ENCODE measurements around the gene E2F4.

Gene E2F4

DNA sequence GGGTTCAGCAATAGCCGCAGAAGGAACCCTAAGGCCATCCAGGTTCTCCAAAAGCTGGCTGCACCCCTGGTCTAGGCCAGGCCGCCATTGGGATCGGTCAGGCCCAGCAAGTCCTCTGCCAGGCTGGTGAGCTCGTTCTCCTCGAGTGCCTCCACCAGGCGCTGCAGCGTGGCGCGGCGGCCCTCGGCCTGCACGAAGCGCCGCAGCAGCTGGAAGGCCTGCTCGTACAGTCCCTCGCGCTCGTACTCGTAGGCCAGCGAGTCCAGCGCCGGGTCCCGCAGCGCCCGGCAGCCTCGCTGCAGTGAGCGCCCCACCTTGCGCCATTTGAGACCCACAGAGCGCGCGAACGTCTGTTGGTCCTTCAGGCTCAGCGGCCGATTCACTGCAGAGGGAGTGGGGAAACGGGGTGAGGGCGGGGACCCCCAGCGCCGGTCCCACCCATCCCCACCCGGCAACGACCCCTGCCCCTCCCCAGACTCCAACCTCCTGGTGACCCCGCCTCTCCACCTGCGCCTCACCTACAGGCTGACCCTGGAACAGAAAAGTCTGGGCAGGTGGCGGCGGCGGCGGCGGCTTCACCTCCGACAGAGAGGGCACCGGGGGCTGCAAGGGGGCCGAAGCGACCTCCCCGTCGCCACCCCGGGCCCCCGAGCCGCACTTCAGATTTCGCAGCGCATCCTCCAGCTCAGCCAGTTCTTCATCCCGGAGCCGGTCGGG lies 37.2 kb upstream of the E2F4 start:
- H3K27me3 ChIP-seq (ENCODE audit: insufficient read depth, low read length, poor library complexity, severe bottlenecking), result no peaks in the 10 kb centered on the region
- H3K4me3 ChIP-seq (ENCODE audit: low read length, poor library complexity, severe bottlenecking), result no peak overlapping the region
- no peak for TF ChIP-seq EZH2phosphoT487 (IDR thresholded peaks at IDR 0.05; ENCODE audit: borderline replicate concordance)
- TF ChIP-seq, protein P1, sequence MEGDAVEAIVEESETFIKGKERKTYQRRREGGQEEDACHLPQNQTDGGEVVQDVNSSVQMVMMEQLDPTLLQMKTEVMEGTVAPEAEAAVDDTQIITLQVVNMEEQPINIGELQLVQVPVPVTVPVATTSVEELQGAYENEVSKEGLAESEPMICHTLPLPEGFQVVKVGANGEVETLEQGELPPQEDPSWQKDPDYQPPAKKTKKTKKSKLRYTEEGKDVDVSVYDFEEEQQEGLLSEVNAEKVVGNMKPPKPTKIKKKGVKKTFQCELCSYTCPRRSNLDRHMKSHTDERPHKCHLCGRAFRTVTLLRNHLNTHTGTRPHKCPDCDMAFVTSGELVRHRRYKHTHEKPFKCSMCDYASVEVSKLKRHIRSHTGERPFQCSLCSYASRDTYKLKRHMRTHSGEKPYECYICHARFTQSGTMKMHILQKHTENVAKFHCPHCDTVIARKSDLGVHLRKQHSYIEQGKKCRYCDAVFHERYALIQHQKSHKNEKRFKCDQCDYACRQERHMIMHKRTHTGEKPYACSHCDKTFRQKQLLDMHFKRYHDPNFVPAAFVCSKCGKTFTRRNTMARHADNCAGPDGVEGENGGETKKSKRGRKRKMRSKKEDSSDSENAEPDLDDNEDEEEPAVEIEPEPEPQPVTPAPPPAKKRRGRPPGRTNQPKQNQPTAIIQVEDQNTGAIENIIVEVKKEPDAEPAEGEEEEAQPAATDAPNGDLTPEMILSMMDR (conservative IDR thresholded peaks at IDR 0.05; ENCODE audit: low read length), result no peak
- H3K9me3 ChIP-seq (ENCODE audit: insufficient read depth, low read depth, low read length), result no peaks in the 10 kb centered on the region
- peaks cover 14% of the 10 kb centered on the region for H3K4me1 ChIP-seq (ENCODE audit: insufficient read depth, low read length, poor library complexity, severe bottlenecking)
- H2AFZ ChIP-seq (ENCODE audit: low read length), result no peak overlapping the region
- H3F3A ChIP-seq (ENCODE audit: low read depth), result no peaks in the 10 kb centered on the region
- H3K9ac ChIP-seq (ENCODE audit: low read depth, low read length, poor library complexity, severe bottlenecking), result no peak overlapping the region
- no peaks in the 10 kb centered on the region for H3K9me2 ChIP-seq (replicated peaks; ENCODE audit: low read depth, low read length)
- H3K4me2 ChIP-seq (ENCODE audit: low read depth, low read length, poor library complexity, severe bottlenecking), result peak overlapping the region; percentile 52
- H4K20me1 ChIP-seq (ENCODE audit: insufficient read depth, low read length, poor library complexity, severe bottlenecking), result peaks cover 6% of the 10 kb centered on the region
- no peaks in the 10 kb centered on the region for H3K36me3 ChIP-seq (ENCODE audit: insufficient read depth, low read length)
- H3K79me2 ChIP-seq (ENCODE audit: insufficient read depth, low read length), result peaks cover 5% of the 10 kb centered on the region; the same call in 1 of the 2 replicates

DNA sequence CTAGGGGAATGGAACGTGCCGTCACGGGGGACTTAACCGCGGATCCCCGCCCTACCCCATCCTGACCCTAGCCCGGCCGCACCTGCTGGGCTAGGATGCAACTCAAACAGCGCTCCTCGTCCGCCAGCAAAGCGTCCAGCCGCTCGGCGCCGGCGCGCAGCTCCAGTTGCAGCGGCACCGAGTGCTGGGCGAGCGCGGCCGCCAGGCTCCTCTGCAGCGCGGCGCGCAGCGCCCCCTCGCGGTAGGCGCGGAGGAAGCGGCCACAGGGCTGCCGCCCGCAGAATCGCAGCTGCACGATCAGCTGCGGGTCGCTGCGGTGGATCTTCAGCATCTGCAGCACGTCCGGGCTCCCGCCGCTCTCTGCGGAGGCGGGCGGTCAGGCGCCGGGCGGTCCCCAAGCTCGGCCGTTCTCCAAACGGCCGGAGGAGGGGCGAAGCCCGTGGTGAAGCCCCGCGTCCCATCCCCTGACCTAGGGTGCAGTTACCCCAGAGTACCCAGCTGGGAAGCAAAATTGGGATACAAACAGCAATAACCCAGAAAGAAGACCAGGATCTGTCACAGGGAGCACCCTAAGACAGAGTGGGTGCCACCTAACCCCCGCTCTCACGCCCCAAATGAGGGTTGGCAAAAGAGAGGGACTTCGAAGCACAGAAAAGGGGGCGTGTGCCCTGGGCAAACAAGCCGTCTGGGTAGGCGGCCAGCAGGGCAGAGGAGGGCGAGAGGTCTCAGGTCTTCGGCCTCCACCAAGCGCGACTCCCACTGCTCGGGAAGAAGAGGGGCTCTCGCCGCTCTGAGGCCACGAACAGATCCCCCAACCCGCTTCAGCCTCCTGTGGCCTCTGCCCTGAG lies 36.4 kb upstream of the E2F4 start:
- Histone ChIP-seq H3K79me2 (ENCODE audit: insufficient read depth, low read length) (peaks cover 5% of the 10 kb centered on the region; the same call in 1 of the 2 replicates), H3K36me3 (ENCODE audit: insufficient read depth, low read length) (no peaks in the 10 kb centered on the region), H3K9ac (ENCODE audit: low read depth, low read length, poor library complexity, severe bottlenecking) (no peak overlapping the region), H3K27me3 (ENCODE audit: insufficient read depth, low read length, poor library complexity, severe bottlenecking) (no peaks in the 10 kb centered on the region), H3K9me2 (replicated peaks; ENCODE audit: low read depth, low read length) (no peaks in the 10 kb centered on the region), H3K4me1 (ENCODE audit: insufficient read depth, low read length, poor library complexity, severe bottlenecking) (peaks cover 14% of the 10 kb centered on the region), H3K4me3 (ENCODE audit: low read length, poor library complexity, severe bottlenecking) (no peak overlapping the region), H2AFZ (ENCODE audit: low read length) (no peak overlapping the region), H4K20me1 (ENCODE audit: insufficient read depth, low read length, poor library complexity, severe bottlenecking) (peaks cover 6% of the 10 kb centered on the region), H3K4me2 (ENCODE audit: low read depth, low read length, poor library complexity, severe bottlenecking) (peak overlapping the region; percentile 52), H3K9me3 (ENCODE audit: insufficient read depth, low read depth, low read length) (no peaks in the 10 kb centered on the region), H3F3A (ENCODE audit: low read depth) (no peaks in the 10 kb centered on the region)
- no peak for TF ChIP-seq EZH2phosphoT487 (IDR thresholded peaks at IDR 0.05; ENCODE audit: borderline replicate concordance)
- TF ChIP-seq, protein P1 (conservative IDR thresholded peaks at IDR 0.05; ENCODE audit: low read length), result peak; percentile 77

DNA sequence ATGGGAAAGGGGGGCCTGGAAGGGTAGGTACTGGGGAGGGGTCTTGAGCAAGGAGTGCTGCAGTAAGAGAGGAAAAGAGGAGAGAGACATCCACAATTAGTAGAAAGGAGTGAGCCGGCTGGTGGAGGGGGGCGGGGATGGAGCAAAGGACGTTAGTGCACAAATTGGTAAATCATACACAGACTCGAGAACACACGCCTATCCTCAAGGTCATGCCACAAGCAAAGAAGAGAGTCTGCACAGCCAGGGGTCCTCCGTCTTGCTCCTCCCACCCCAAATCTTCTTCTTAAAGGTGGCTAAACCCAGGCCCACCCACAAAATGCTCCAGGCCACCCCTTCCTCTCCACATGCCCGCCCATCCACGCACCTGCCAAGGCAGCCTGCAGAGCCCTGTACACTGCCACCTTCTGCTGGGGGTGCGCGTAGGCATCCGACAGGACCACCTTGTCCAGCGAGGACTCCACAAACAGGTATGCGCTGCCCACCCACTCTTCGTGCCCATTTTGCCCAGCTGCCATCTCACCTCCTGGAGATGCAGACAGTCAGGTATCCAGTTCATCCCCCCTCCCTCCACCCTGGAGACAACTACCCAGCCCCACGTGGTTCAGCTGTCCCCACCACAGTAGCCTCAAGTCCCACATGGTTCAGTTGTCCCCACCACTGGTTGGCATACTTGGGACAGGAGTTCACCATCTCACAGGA lies 35.7 kb upstream of the E2F4 start:
- Histone ChIP-seq H3K36me3 (ENCODE audit: insufficient read depth, low read length) (no peaks in the 10 kb centered on the region), H2AFZ (ENCODE audit: low read length) (no peak overlapping the region), H3K4me1 (ENCODE audit: insufficient read depth, low read length, poor library complexity, severe bottlenecking) (peaks cover 14% of the 10 kb centered on the region), H4K20me1 (ENCODE audit: insufficient read depth, low read length, poor library complexity, severe bottlenecking) (peaks cover 6% of the 10 kb centered on the region), H3K9ac (ENCODE audit: low read depth, low read length, poor library complexity, severe bottlenecking) (no peak overlapping the region), H3K79me2 (ENCODE audit: insufficient read depth, low read length) (peaks cover 5% of the 10 kb centered on the region; the same call in 1 of the 2 replicates), H3K9me2 (replicated peaks; ENCODE audit: low read depth, low read length) (no peaks in the 10 kb centered on the region), H3K9me3 (ENCODE audit: insufficient read depth, low read depth, low read length) (no peaks in the 10 kb centered on the region), H3K4me3 (ENCODE audit: low read length, poor library complexity, severe bottlenecking) (no peak overlapping the region), H3K4me2 (ENCODE audit: low read depth, low read length, poor library complexity, severe bottlenecking) (no peak overlapping the region), H3F3A (ENCODE audit: low read depth) (no peaks in the 10 kb centered on the region), H3K27me3 (ENCODE audit: insufficient read depth, low read length, poor library complexity, severe bottlenecking) (no peaks in the 10 kb centered on the region)
- TF ChIP-seq EZH2phosphoT487 (IDR thresholded peaks at IDR 0.05; ENCODE audit: borderline replicate concordance), result no peak
- TF ChIP-seq, protein P1 (conservative IDR thresholded peaks at IDR 0.05; ENCODE audit: low read length), result 0 out of 2 replicates have a peak, but pooled peaks have one; percentile 23
